ENCODE measurements around the gene CHAT.

DNA sequence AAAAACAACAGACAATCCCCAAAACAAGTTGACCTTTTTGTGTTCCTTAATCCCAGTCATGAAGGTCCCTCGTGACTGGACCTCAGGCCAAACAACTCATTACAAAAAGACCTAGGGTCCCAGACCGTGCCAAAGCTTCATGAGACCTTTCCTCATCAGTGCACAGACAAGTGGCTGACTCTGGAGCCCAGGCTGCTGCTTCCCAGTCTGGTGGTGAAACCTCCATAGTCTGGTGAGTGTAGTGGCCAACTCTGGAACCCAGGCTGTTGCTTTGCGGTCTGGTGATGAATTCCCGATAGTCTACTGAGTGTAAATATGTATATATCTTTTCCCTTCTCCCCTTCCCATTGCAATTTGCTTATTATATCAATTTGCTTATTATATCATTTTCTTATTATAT lies 25.9 kb upstream of the CHAT start:
- TF ChIP-seq YY1 (IDR thresholded peaks at IDR 0.05; ENCODE audit: insufficient read depth, insufficient read length) (no peak), ZNF274 (IDR thresholded peaks at IDR 0.05; ENCODE audit: low read depth, low read length) (no peak), SUZ12 (IDR thresholded peaks at IDR 0.05; ENCODE audit: extremely low read depth, insufficient read depth, insufficient read length) (no peak)
